Kidney epithelial cell (primary cell): ENCODE results near the gene CHD5. TPM values are rescaled to one million over a fixed set of nuclear protein-coding genes. Genes with fewer than 3 reads are reported as not detected.

Experiments
- DNase-seq: peaks from one replicate; pipeline ENCODE4 v3.0.0-alpha.2; 2010; ENCODE audit warnings: low read depth
- H3K27me3 ChIP-seq: 2 replicates; pipeline ENCODE4 v1.6.0; 2011; ENCODE audit warnings: low read length; ENCODE audit not compliant: control insufficient read depth, insufficient read depth
- H3K36me3 ChIP-seq: 2 replicates; pipeline ENCODE4 v1.5.1; 2011; ENCODE audit warnings: low read length; ENCODE audit not compliant: control insufficient read depth, insufficient read depth
- H3K4me3 ChIP-seq: 2 replicates; pipeline ENCODE4 v1.5.1; 2011; ENCODE audit warnings: low read depth, mild to moderate bottlenecking, control low read depth, low read length
- CTCF ChIP-seq: IDR thresholded peaks from 2 replicates; pipeline ENCODE4 v1.5.1; 2011; ENCODE audit warnings: mild to moderate bottlenecking, moderate library complexity, low read length, control low read depth, inconsistent platforms; ENCODE audit not compliant: insufficient read depth, poor library complexity, severe bottlenecking
- total RNA-seq: library from RNA; depleted of rRNA; stranded (reverse); fragments of >200 nt; gene quantifications from 2 replicates; pipeline ENCODE4 v1.2.3, GENCODE V29; 2015

Gene CHD5
- total RNA-seq, 1 donor from 2014 or later, result 0.08 TPM

- TF ChIP-seq CTCF, result no peak
- H3K4me3 ChIP-seq, result no peak overlapping the region
Measured at GRCh38 chr1:6095511-6096242, 84.4 kb downstream of the CHD5 start.

GRCh38 chr1:6094801-6095505 lies 85.2 kb downstream of the CHD5 start:
- H3K4me3 ChIP-seq, result no peak overlapping the region
- H3K27me3 ChIP-seq, result peaks cover 7% of the 10 kb centered on the region
- TF ChIP-seq CTCF, result no peak
- no peak for DNase-seq
- H3K36me3 ChIP-seq, result no peaks in the 10 kb centered on the region

More at GRCh38 chr1:6095511-6096242, 84.4 kb downstream of the CHD5 start:
- no peaks in the 10 kb centered on the region for H3K36me3 ChIP-seq
- peaks cover 7% of the 10 kb centered on the region for H3K27me3 ChIP-seq
- no peak for DNase-seq

GRCh38 chr1:6094246-6094645 lies 85.9 kb downstream of the CHD5 start:
- TF ChIP-seq CTCF, result no peak
- no peaks in the 10 kb centered on the region for H3K36me3 ChIP-seq
- no peak for DNase-seq
- no peak overlapping the region for H3K4me3 ChIP-seq
- peaks cover 7% of the 10 kb centered on the region for H3K27me3 ChIP-seq

GRCh38 chr1:6093611-6094010 lies 86.5 kb downstream of the CHD5 start:
- no peak for DNase-seq
- peaks cover 7% of the 10 kb centered on the region for H3K27me3 ChIP-seq
- no peak for TF ChIP-seq CTCF
- H3K4me3 ChIP-seq, result no peak overlapping the region
- H3K36me3 ChIP-seq, result no peaks in the 10 kb centered on the region

- DNase-seq, result no peak
- Histone ChIP-seq H3K27me3 (peaks cover 7% of the 10 kb centered on the region), H3K4me3 (no peak overlapping the region), H3K36me3 (no peaks in the 10 kb centered on the region)
- TF ChIP-seq CTCF, result no peak
Measured at GRCh38 chr1:6093071-6093470, 87.0 kb downstream of the CHD5 start.
